Liver (tissue), 9 donors: ENCODE measurements around the gene KAT2A. TPM values are rescaled to one million over a fixed set of nuclear protein-coding genes. Genes with fewer than 3 reads are reported as not detected.

Experiments used
- DNase-seq: peaks from one replicate; pipeline ENCODE4 v3.0.0-alpha.2; 2017; ENCODE audit warnings: low spot score
- H3K27ac ChIP-seq, 2 donors: one replicate each; pipeline ENCODE4 v1.7.0; 2013; ENCODE audit warnings: inconsistent platforms in 2 of 2, low read length in 2 of 2, control low read depth in 1 of 2, low read depth in 1 of 2, mild to moderate bottlenecking in 1 of 2
- H3K27me3 ChIP-seq, 4 donors: one replicate each; pipeline versions ENCODE4 v1.6.1 to v1.7.0; 2013; ENCODE audit warnings: low read length in 3 of 4, inconsistent platforms in 1 of 4, mild to moderate bottlenecking in 1 of 4, moderate library complexity in 1 of 4; ENCODE audit not compliant: control insufficient read depth in 4 of 4, insufficient read depth in 4 of 4
- H3K36me3 ChIP-seq, 4 donors: one replicate each; pipeline versions ENCODE4 v1.6.1 to v1.7.0; 2013; ENCODE audit warnings: low read length in 3 of 4, mild to moderate bottlenecking in 3 of 4, low read depth in 1 of 4, moderate library complexity in 1 of 4; ENCODE audit not compliant: control insufficient read depth in 4 of 4, insufficient read depth in 3 of 4
- H3K4me1 ChIP-seq, 4 donors: one replicate each; pipeline versions ENCODE4 v1.6.1 to v1.7.0; 2013; ENCODE audit warnings: low read length in 3 of 4, mild to moderate bottlenecking in 3 of 4, moderate library complexity in 1 of 4; ENCODE audit not compliant: control insufficient read depth in 4 of 4, insufficient read depth in 4 of 4
- H3K4me3 ChIP-seq, 3 donors: one replicate each; pipeline versions ENCODE4 v1.6.1 to v1.7.0; 2013; ENCODE audit warnings: low read length in 3 of 3, control low read depth in 1 of 3, low read depth in 1 of 3, mild to moderate bottlenecking in 1 of 3
- H3K9ac ChIP-seq, 2 donors: one replicate each; pipeline ENCODE4 v1.7.0; 2013; ENCODE audit warnings: low read length in 2 of 2, mild to moderate bottlenecking in 2 of 2, moderate library complexity in 2 of 2, control low read depth in 1 of 2, low read depth in 1 of 2
- H3K9me3 ChIP-seq, 4 donors: one replicate each; pipeline versions ENCODE4 v1.6.1 to v1.7.0; 2013; ENCODE audit warnings: low read length in 3 of 4; ENCODE audit not compliant: control insufficient read depth in 4 of 4
- EGR1 ChIP-seq, 2 donors: IDR thresholded peaks; 2 replicates each; pipeline ENCODE4 v1.6.1; 2016 to 2018; ENCODE audit warnings: antibody characterized with exemption in 2 of 2, low read depth in 2 of 2
- FOXA1 ChIP-seq: IDR thresholded peaks from 2 replicates; pipeline ENCODE4 v1.6.1; 2016; ENCODE audit warnings: antibody characterized with exemption
- FOXA2 ChIP-seq: IDR thresholded peaks from 2 replicates; pipeline ENCODE4 v1.6.1; 2016; ENCODE audit warnings: antibody characterized with exemption
- GABPA ChIP-seq, 2 donors: IDR thresholded peaks in 1 of 2; conservative IDR thresholded peaks in 1 of 2; 2 replicates each; pipeline ENCODE4 v1.6.1; 2016; ENCODE audit warnings: antibody characterized with exemption in 2 of 2, mild to moderate bottlenecking in 1 of 2, moderate library complexity in 1 of 2
- HNF4A ChIP-seq, 2 donors: conservative IDR thresholded peaks; 2 replicates each; pipeline ENCODE4 v1.6.1; 2016; ENCODE audit warnings: antibody characterized with exemption in 2 of 2, mild to moderate bottlenecking in 2 of 2
- HNF4G ChIP-seq: IDR thresholded peaks from 2 replicates; pipeline ENCODE4 v1.6.1; 2016; ENCODE audit warnings: antibody characterized with exemption
- JUND ChIP-seq, 2 donors: IDR thresholded peaks; 2 replicates each; pipeline ENCODE4 v1.6.1; 2016; ENCODE audit warnings: antibody characterized with exemption in 2 of 2
- NR2F2 ChIP-seq: IDR thresholded peaks from 2 replicates; pipeline ENCODE4 v1.6.1; 2016; ENCODE audit warnings: antibody characterized with exemption
- RAD21 ChIP-seq, 2 donors: IDR thresholded peaks; 2 replicates each; pipeline ENCODE4 v1.6.1; 2016; ENCODE audit warnings: antibody characterized with exemption in 2 of 2, mild to moderate bottlenecking in 2 of 2
- RXRA ChIP-seq, 2 donors: IDR thresholded peaks; 2 replicates each; pipeline ENCODE4 v1.6.1; 2017 to 2018; ENCODE audit warnings: antibody characterized with exemption in 2 of 2, mild to moderate bottlenecking in 1 of 2
- SP1 ChIP-seq: IDR thresholded peaks from 2 replicates; pipeline ENCODE4 v1.6.1; 2018; ENCODE audit warnings: antibody characterized with exemption, mild to moderate bottlenecking
- TAF1 ChIP-seq: conservative IDR thresholded peaks from 2 replicates; pipeline ENCODE4 v1.6.1; 2016; ENCODE audit warnings: antibody characterized with exemption, mild to moderate bottlenecking
- YY1 ChIP-seq: IDR thresholded peaks from 2 replicates; pipeline ENCODE4 v1.6.1; 2016; ENCODE audit warnings: antibody characterized with exemption, mild to moderate bottlenecking
- WGBS: extraction: QIAGEN DNeasy Blood & Tissue Kit; methylation state at CpG from one replicate; pipeline ENCODE4 v1.1.7; 2013; 5-methylcytosine and 5-hydroxymethylcytosine counted together
- polyA plus RNA-seq, 2 donors: library from polyadenylated mRNA; stranded (reverse) in 1 of 2; unstranded in 1 of 2; fragments of 200-250 nt in 1 of 2; fragments of >200 nt in 1 of 2; fragmentation: Nextera tagmentation in 1 of 2; extraction: Ambion mirVana in 1 of 2; gene quantifications; one replicate each; pipeline versions ENCODE4 v1.2.1 to v1.2.3, GENCODE V29; 2013 to 2015
- total RNA-seq, 2 donors: library from RNA; depleted of rRNA; stranded (reverse); fragments of >200 nt; gene quantifications; one replicate each; pipeline ENCODE4 v1.2.3, GENCODE V29; 2014
- TF ChIP-seq, protein P1 (sequence below): IDR thresholded peaks from 2 replicates; pipeline ENCODE4 v1.6.1; 2016; ENCODE audit warnings: antibody characterized with exemption, mild to moderate bottlenecking
- TF ChIP-seq, protein P2 (sequence below): IDR thresholded peaks from 2 replicates; pipeline ENCODE4 v1.6.1; 2016; ENCODE audit warnings: antibody characterized with exemption
- TF ChIP-seq, protein P3 (sequence below): IDR thresholded peaks from 2 replicates; pipeline ENCODE4 v1.6.1; 2016; ENCODE audit warnings: antibody characterized with exemption
- TF ChIP-seq, protein P4 (sequence below): IDR thresholded peaks from 2 replicates; pipeline ENCODE4 v1.6.1; 2016; ENCODE audit warnings: antibody characterized with exemption
- TF ChIP-seq, protein P5 (sequence below): fragments of 150-350 bp; IDR thresholded peaks from 2 replicates; pipeline ENCODE4 v1.5.1; 2017; ENCODE audit warnings: improper control_type of control experiment, low read depth, low read length; ENCODE audit not compliant: missing input control
- donor health status: healthy.
- donor health status: healthy.
- donor health status: healthy.
- donor health status: healthy.
- donor health status: healthy.

The KAT2A gene
- total and polyA plus RNA-seq, 4 donors, result 5.1 to 14.4 (median 9.6) TPM

DNA sequence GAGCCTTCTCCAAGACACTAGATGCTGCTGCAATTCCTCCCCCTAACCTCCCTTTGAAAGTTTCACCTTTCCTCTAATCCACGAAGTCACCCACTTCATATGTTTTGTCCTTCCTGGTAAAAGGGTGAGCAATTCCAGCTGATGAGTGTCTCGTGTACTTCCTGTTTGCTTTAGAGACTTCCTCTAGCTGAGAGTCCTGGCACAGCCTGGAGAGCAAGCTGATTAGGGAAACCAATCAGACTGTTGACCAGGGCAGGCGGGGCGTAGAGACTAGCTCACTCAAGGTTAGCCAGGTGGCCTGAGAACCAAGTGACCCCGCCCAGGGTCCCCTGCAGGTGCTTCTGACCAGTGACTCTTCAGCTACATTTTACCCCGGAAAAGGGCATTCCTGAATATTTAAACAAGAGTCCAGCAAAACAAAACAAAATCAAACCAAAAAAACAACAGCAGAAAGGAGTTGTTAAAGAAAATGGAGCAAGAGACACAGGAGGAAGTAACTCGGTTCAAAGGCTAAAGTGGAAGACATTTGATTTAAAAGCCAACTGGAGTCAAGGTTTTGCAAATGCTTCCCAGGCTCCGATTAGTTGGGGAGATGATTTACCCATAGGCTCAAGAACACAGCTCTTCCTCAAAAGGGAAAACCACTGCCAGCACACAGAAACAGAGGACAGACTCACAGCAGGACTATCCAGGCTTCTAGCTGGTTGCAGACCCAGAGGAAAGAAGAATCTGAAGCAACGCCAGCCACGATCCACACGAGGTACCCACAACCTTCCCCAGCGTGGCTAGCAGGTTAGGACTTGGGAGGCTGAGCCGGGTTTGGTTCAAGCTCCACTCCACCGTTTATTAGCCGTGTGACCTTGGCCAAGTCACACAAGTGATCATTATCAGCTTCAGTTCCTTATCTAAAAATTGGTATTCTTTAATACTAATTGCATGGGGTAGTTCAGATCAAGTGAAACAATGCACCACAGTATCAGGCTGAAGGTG is 14.8 kb upstream of the KAT2A start:
- DNase-seq, result no peak
- H3K36me3 ChIP-seq, result no peaks in the 10 kb centered on the region
- no peaks in the 10 kb centered on the region for H3K9me3 ChIP-seq
- no peak for TF ChIP-seq TAF1
- TF ChIP-seq, protein P1, sequence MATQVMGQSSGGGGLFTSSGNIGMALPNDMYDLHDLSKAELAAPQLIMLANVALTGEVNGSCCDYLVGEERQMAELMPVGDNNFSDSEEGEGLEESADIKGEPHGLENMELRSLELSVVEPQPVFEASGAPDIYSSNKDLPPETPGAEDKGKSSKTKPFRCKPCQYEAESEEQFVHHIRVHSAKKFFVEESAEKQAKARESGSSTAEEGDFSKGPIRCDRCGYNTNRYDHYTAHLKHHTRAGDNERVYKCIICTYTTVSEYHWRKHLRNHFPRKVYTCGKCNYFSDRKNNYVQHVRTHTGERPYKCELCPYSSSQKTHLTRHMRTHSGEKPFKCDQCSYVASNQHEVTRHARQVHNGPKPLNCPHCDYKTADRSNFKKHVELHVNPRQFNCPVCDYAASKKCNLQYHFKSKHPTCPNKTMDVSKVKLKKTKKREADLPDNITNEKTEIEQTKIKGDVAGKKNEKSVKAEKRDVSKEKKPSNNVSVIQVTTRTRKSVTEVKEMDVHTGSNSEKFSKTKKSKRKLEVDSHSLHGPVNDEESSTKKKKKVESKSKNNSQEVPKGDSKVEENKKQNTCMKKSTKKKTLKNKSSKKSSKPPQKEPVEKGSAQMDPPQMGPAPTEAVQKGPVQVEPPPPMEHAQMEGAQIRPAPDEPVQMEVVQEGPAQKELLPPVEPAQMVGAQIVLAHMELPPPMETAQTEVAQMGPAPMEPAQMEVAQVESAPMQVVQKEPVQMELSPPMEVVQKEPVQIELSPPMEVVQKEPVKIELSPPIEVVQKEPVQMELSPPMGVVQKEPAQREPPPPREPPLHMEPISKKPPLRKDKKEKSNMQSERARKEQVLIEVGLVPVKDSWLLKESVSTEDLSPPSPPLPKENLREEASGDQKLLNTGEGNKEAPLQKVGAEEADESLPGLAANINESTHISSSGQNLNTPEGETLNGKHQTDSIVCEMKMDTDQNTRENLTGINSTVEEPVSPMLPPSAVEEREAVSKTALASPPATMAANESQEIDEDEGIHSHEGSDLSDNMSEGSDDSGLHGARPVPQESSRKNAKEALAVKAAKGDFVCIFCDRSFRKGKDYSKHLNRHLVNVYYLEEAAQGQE, result peak; percentile 63
- peak; percentile 48 to 74 for TF ChIP-seq EGR1 (IDR thresholded peaks at IDR 0.05; ENCODE audit: low read depth in 2 of 2)
- TF ChIP-seq, protein P2, sequence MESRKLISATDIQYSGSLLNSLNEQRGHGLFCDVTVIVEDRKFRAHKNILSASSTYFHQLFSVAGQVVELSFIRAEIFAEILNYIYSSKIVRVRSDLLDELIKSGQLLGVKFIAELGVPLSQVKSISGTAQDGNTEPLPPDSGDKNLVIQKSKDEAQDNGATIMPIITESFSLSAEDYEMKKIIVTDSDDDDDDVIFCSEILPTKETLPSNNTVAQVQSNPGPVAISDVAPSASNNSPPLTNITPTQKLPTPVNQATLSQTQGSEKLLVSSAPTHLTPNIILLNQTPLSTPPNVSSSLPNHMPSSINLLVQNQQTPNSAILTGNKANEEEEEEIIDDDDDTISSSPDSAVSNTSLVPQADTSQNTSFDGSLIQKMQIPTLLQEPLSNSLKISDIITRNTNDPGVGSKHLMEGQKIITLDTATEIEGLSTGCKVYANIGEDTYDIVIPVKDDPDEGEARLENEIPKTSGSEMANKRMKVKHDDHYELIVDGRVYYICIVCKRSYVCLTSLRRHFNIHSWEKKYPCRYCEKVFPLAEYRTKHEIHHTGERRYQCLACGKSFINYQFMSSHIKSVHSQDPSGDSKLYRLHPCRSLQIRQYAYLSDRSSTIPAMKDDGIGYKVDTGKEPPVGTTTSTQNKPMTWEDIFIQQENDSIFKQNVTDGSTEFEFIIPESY, result peak; percentile 19
- TF ChIP-seq, protein P3, sequence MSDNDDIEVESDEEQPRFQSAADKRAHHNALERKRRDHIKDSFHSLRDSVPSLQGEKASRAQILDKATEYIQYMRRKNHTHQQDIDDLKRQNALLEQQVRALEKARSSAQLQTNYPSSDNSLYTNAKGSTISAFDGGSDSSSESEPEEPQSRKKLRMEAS, result peak; percentile 96
- peak; percentile 58 to 64 for TF ChIP-seq JUND (IDR thresholded peaks at IDR 0.05)
- no peak for TF ChIP-seq HNF4G
- TF ChIP-seq FOXA1, result peak; percentile 86
- TF ChIP-seq RXRA (IDR thresholded peaks at IDR 0.05), result peak; percentile 85 to 90
- peak; percentile 49 for TF ChIP-seq YY1
- TF ChIP-seq FOXA2, result peak; percentile 47
- TF ChIP-seq, protein P4, sequence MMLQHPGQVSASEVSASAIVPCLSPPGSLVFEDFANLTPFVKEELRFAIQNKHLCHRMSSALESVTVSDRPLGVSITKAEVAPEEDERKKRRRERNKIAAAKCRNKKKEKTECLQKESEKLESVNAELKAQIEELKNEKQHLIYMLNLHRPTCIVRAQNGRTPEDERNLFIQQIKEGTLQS, result peak; percentile 70
- TF ChIP-seq, protein P5, sequence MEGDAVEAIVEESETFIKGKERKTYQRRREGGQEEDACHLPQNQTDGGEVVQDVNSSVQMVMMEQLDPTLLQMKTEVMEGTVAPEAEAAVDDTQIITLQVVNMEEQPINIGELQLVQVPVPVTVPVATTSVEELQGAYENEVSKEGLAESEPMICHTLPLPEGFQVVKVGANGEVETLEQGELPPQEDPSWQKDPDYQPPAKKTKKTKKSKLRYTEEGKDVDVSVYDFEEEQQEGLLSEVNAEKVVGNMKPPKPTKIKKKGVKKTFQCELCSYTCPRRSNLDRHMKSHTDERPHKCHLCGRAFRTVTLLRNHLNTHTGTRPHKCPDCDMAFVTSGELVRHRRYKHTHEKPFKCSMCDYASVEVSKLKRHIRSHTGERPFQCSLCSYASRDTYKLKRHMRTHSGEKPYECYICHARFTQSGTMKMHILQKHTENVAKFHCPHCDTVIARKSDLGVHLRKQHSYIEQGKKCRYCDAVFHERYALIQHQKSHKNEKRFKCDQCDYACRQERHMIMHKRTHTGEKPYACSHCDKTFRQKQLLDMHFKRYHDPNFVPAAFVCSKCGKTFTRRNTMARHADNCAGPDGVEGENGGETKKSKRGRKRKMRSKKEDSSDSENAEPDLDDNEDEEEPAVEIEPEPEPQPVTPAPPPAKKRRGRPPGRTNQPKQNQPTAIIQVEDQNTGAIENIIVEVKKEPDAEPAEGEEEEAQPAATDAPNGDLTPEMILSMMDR, result no peak
- peak; percentile 91 for TF ChIP-seq SP1
- TF ChIP-seq NR2F2, result peak; percentile 91
- peak; percentile 40 to 54 for TF ChIP-seq RAD21 (IDR thresholded peaks at IDR 0.05)
- peak; percentile 64 to 72 for TF ChIP-seq HNF4A (conservative IDR thresholded peaks at IDR 0.05)
- TF ChIP-seq GABPA (IDR thresholded peaks at IDR 0.05 in 1 of 2, conservative IDR thresholded peaks at IDR 0.05 in 1 of 2), result peak; percentile 75 to 91
- H3K27ac ChIP-seq, result peak overlapping the region; percentile 88 to 95
- peak overlapping the region; percentile 35 to 41 (median 36) for H3K4me3 ChIP-seq
- H3K4me1 ChIP-seq, result peaks cover 14 to 42% (median 22%) of the 10 kb centered on the region in 4 donors
- H3K9ac ChIP-seq, result no peak overlapping the region
- 22% methylated on average over 15 of the region's 15 CpGs for WGBS
- H3K27me3 ChIP-seq, result no peaks in the 10 kb centered on the region
